HUES64 (cell line): ENCODE results near the gene ARHGAP18.

Experiments
- H3K27ac ChIP-seq: 2 replicates; pipeline ENCODE4 v1.7.0; 2013; ENCODE audit warnings: low read depth, low read length, inconsistent platforms
- H3K27me3 ChIP-seq: 2 replicates; pipeline ENCODE4 v1.6.1; 2013; ENCODE audit warnings: mild to moderate bottlenecking, low read length; ENCODE audit not compliant: insufficient read depth
- H3K36me3 ChIP-seq: 2 replicates; pipeline ENCODE4 v1.6.1; 2013; ENCODE audit warnings: mild to moderate bottlenecking, low read length; ENCODE audit not compliant: insufficient read depth
- H3K4me1 ChIP-seq: 2 replicates; pipeline ENCODE4 v1.6.1; 2013; ENCODE audit warnings: mild to moderate bottlenecking, low read length, moderate library complexity; ENCODE audit not compliant: insufficient read depth
- H3K4me3 ChIP-seq: 2 replicates; pipeline ENCODE4 v1.5.1; 2013; ENCODE audit warnings: mild to moderate bottlenecking, low read length, moderate library complexity
- H3K9ac ChIP-seq: 2 replicates; pipeline ENCODE4 v1.6.1; 2013; ENCODE audit warnings: mild to moderate bottlenecking, low read depth, low read length
- H3K9me3 ChIP-seq: 2 replicates; pipeline ENCODE4 v1.6.1; 2013; ENCODE audit warnings: low read depth, low read length; ENCODE audit not compliant: insufficient read depth
- WGBS: fragments of 150-250, 120-280 bp; methylation state at CpG from one replicate; pipeline ENCODE4 v1.1.7; 2013; ENCODE audit warnings: missing lambda C conversion rate; 5-methylcytosine and 5-hydroxymethylcytosine counted together

The ARHGAP18 gene

GRCh38 chr6:129653229-129653628 lies 56.7 kb downstream of the ARHGAP18 start:
- no peaks in the 10 kb centered on the region for H3K36me3 ChIP-seq
- WGBS: no CpG with 5 or more reads among the region's 2 CpGs
- H3K9me3 ChIP-seq: no peaks in the 10 kb centered on the region
- H3K4me1 ChIP-seq: peaks cover 2% of the 10 kb centered on the region; the same call in 1 of the 2 replicates
- H3K9ac ChIP-seq: no peak overlapping the region
- H3K4me3 ChIP-seq: no peak overlapping the region
- no peak overlapping the region for H3K27ac ChIP-seq
- H3K27me3 ChIP-seq: no peaks in the 10 kb centered on the region

GRCh38 chr6:129651291-129651691 lies 58.7 kb downstream of the ARHGAP18 start:
- no peaks in the 10 kb centered on the region for H3K9me3 ChIP-seq
- 97% methylated on average over 2 of the region's 2 CpGs for WGBS
- peaks cover 2% of the 10 kb centered on the region; the same call in 1 of the 2 replicates for H3K4me1 ChIP-seq
- H3K4me3 ChIP-seq: no peak overlapping the region
- no peak overlapping the region for H3K27ac ChIP-seq
- H3K36me3 ChIP-seq: no peaks in the 10 kb centered on the region
- H3K27me3 ChIP-seq: no peaks in the 10 kb centered on the region
- H3K9ac ChIP-seq: no peak overlapping the region

GRCh38 chr6:129648819-129649491 lies 61.0 kb downstream of the ARHGAP18 start:
- Histone ChIP-seq H3K4me1 (peaks cover 23% of the 10 kb centered on the region), H3K36me3 (no peaks in the 10 kb centered on the region), H3K27me3 (no peaks in the 10 kb centered on the region), H3K27ac (no peak overlapping the region), H3K9ac (no peak overlapping the region), H3K9me3 (no peaks in the 10 kb centered on the region), H3K4me3 (no peak overlapping the region)
- 88% methylated on average over 15 of the region's 15 CpGs for WGBS

GRCh38 chr6:129647044-129647443 lies 62.9 kb downstream of the ARHGAP18 start:
- WGBS: 97% methylated on average over 2 of the region's 2 CpGs
- Histone ChIP-seq H3K27me3 (no peaks in the 10 kb centered on the region), H3K4me1 (peaks cover 29% of the 10 kb centered on the region), H3K9ac (no peak overlapping the region), H3K27ac (no peak overlapping the region), H3K4me3 (no peak overlapping the region), H3K9me3 (no peaks in the 10 kb centered on the region), H3K36me3 (no peaks in the 10 kb centered on the region)

- Histone ChIP-seq H3K27ac (no peak overlapping the region), H3K9me3 (no peaks in the 10 kb centered on the region), H3K4me3 (no peak overlapping the region), H3K36me3 (no peaks in the 10 kb centered on the region), H3K27me3 (no peaks in the 10 kb centered on the region), H3K4me1 (peaks cover 29% of the 10 kb centered on the region), H3K9ac (no peak overlapping the region)
- 80% methylated on average over 5 of the region's 5 CpGs for WGBS
Measured at GRCh38 chr6:129646642-129647041, 63.3 kb downstream of the ARHGAP18 start.

GRCh38 chr6:129645830-129646579 lies 64.0 kb downstream of the ARHGAP18 start:
- 100% methylated on average over 1 of the region's 3 CpGs for WGBS
- Histone ChIP-seq H3K4me3 (no peak overlapping the region), H3K4me1 (peaks cover 29% of the 10 kb centered on the region), H3K9me3 (no peaks in the 10 kb centered on the region), H3K27me3 (no peaks in the 10 kb centered on the region), H3K27ac (no peak overlapping the region), H3K36me3 (no peaks in the 10 kb centered on the region), H3K9ac (no peak overlapping the region)

GRCh38 chr6:129645106-129645829 lies 64.7 kb downstream of the ARHGAP18 start:
- WGBS: 82% methylated on average over 5 of the region's 6 CpGs
- no peaks in the 10 kb centered on the region for H3K36me3 ChIP-seq
- no peaks in the 10 kb centered on the region for H3K27me3 ChIP-seq
- no peak overlapping the region for H3K9ac ChIP-seq
- H3K27ac ChIP-seq: no peak overlapping the region
- H3K4me3 ChIP-seq: no peak overlapping the region
- H3K9me3 ChIP-seq: no peaks in the 10 kb centered on the region
- H3K4me1 ChIP-seq: peaks cover 29% of the 10 kb centered on the region

- Histone ChIP-seq H3K4me1 (peaks cover 29% of the 10 kb centered on the region), H3K4me3 (no peak overlapping the region), H3K9ac (no peak overlapping the region), H3K9me3 (no peaks in the 10 kb centered on the region), H3K36me3 (no peaks in the 10 kb centered on the region), H3K27ac (no peak overlapping the region; the same call in 1 of the 2 replicates), H3K27me3 (no peaks in the 10 kb centered on the region)
- 75% methylated on average over 1 of the region's 1 CpG for WGBS
Measured at GRCh38 chr6:129644567-129645015, 65.4 kb downstream of the ARHGAP18 start.

- WGBS: 80% methylated on average over 3 of the region's 3 CpGs
- H3K9me3 ChIP-seq: no peaks in the 10 kb centered on the region
- H3K27ac ChIP-seq: no peak overlapping the region
- H3K4me1 ChIP-seq: peaks cover 29% of the 10 kb centered on the region
- H3K27me3 ChIP-seq: no peaks in the 10 kb centered on the region
- no peak overlapping the region for H3K4me3 ChIP-seq
- no peaks in the 10 kb centered on the region for H3K36me3 ChIP-seq
- H3K9ac ChIP-seq: no peak overlapping the region
Measured at GRCh38 chr6:129643968-129644367, 66.0 kb downstream of the ARHGAP18 start.

- H3K36me3 ChIP-seq: no peaks in the 10 kb centered on the region
- H3K9ac ChIP-seq: no peak overlapping the region
- H3K4me3 ChIP-seq: no peak overlapping the region
- peaks cover 32% of the 10 kb centered on the region for H3K4me1 ChIP-seq
- no peaks in the 10 kb centered on the region for H3K27me3 ChIP-seq
- 91% methylated on average over 3 of the region's 3 CpGs for WGBS
- no peaks in the 10 kb centered on the region for H3K9me3 ChIP-seq
- no peak overlapping the region for H3K27ac ChIP-seq
Measured at GRCh38 chr6:129643176-129643575, 66.8 kb downstream of the ARHGAP18 start.

GRCh38 chr6:129642322-129642721 lies 67.7 kb downstream of the ARHGAP18 start:
- Histone ChIP-seq H3K9me3 (no peaks in the 10 kb centered on the region), H3K27me3 (no peaks in the 10 kb centered on the region), H3K4me3 (no peak overlapping the region), H3K36me3 (no peaks in the 10 kb centered on the region), H3K9ac (no peak overlapping the region), H3K4me1 (peaks cover 37% of the 10 kb centered on the region), H3K27ac (no peak overlapping the region)
